ENCODE results near the gene NET1. TPM values are rescaled to one million over a fixed set of nuclear protein-coding genes. Genes with fewer than 3 reads are reported as not detected.

Gene NET1
- total and polyA plus RNA-seq, 2 donors (not counting 3 experiments of a cell fraction or from before 2014, with no cell fraction given) = 14.4 to 46.3 TPM

- H3K4me1 ChIP-seq (ENCODE audit: control insufficient read depth, extremely low read depth, insufficient read depth, low read length) = no peaks in the 10 kb centered on the region
- no peak overlapping the region for H3K27ac ChIP-seq (ENCODE audit: insufficient read depth, low read depth, low read length)
- no peak overlapping the region for H2AFZ ChIP-seq (ENCODE audit: low read depth, low read length)
- no peaks in the 10 kb centered on the region for H3K27me3 ChIP-seq (ENCODE audit: control insufficient read depth in 2 of 2, insufficient read depth in 2 of 2, low read length in 2 of 2)
- DNase-seq (ENCODE audit: low read depth, low spot score) = no peak
- no peaks in the 10 kb centered on the region for H3K9me3 ChIP-seq (replicated peaks; ENCODE audit: control insufficient read depth, insufficient read depth, low read length)
- CTCF ChIA-PET = interaction anchor here (0.9 to 1.8 kb wide), 2 partner anchors 17 to 129 kb away, joined by 3 to 6 read pairs; no protein-coding TSS in a partner anchor
- no peak for FAIRE-seq
- POLR2A ChIA-PET = interaction anchor here (0.5 kb wide), 1 partner anchor 65 kb away, joined by 3 read pairs; no protein-coding TSS in a partner anchor
- BruUV-seq (replicated peaks) = no TSS peak
- no peak overlapping the region for H3K9ac ChIP-seq (replicated peaks; ENCODE audit: extremely low read depth, insufficient read depth, low read length)
- intact Hi-C loops (cut with micrococcal nuclease) (no loop called here), dilution Hi-C loops (cut with MboI; ENCODE audit: extremely low pct_ligation_motif_present, low sequenced_read_pairs) (no loop called here)
- no peak overlapping the region for H3K4me3 ChIP-seq (replicated peaks in 1 of 3; ENCODE audit: insufficient read depth in 1 of 3, low read depth in 1 of 3, low read length in 3 of 3)
- no peaks in the 10 kb centered on the region for H4K20me1 ChIP-seq (replicated peaks; ENCODE audit: control insufficient read depth, extremely low read depth, insufficient read depth, low read length)
- H3K36me3 ChIP-seq (ENCODE audit: control insufficient read depth in 2 of 2, extremely low read depth in 1 of 2, insufficient read depth in 2 of 2, low read length in 2 of 2) = no peaks in the 10 kb centered on the region
- H3K79me2 ChIP-seq (ENCODE audit: control insufficient read depth, insufficient read depth, low read length) = no peaks in the 10 kb centered on the region
- no peak overlapping the region for H3K4me2 ChIP-seq (ENCODE audit: insufficient read depth, low read length)
- no peaks in the 10 kb centered on the region for H3K9me1 ChIP-seq (replicated peaks; ENCODE audit: control insufficient read depth, extremely low read depth, insufficient read depth, low read length)
- TF ChIP-seq POLR2AphosphoS5 (IDR thresholded peaks at IDR 0.05; ENCODE audit: insufficient read depth, low read depth, low read length) (no peak), MAX (IDR thresholded peaks at IDR 0.05; ENCODE audit: insufficient read depth, insufficient read length) (no peak), JUN (IDR thresholded peaks at IDR 0.05; ENCODE audit: borderline replicate concordance, insufficient read depth, insufficient read length, low read depth) (no peak), MYC (IDR thresholded peaks at IDR 0.05; ENCODE audit: low read depth, low read length) (no peak), FOS (IDR thresholded peaks at IDR 0.05; ENCODE audit: borderline replicate concordance, insufficient read depth, low read length) (no peak), EZH2 (IDR thresholded peaks at IDR 0.05; ENCODE audit: borderline replicate concordance, low read depth, low read length, severe bottlenecking) (no peak), POLR2A (IDR thresholded peaks at IDR 0.05; ENCODE audit: low read depth, low read length) (no peak), GATA2 (IDR thresholded peaks at IDR 0.05; ENCODE audit: insufficient read depth, insufficient read length, low read depth, low read length) (no peak), CTCF (IDR thresholded peaks at IDR 0.05; ENCODE audit: extremely low read depth in 1 of 2, insufficient read depth in 1 of 2, low read depth in 1 of 2, low read length in 2 of 2) (no peak)
Measured at GRCh38 chr10:5494611-5495010, 82.3 kb downstream of the NET1 start.
